DMS153 (cell line): ENCODE results near the gene AK3.

Source experiments
- DNase-seq: peaks from one replicate; lab custom pipeline; 2025; lab: John Stamatoyannopoulos, UW

Gene AK3

DNA sequence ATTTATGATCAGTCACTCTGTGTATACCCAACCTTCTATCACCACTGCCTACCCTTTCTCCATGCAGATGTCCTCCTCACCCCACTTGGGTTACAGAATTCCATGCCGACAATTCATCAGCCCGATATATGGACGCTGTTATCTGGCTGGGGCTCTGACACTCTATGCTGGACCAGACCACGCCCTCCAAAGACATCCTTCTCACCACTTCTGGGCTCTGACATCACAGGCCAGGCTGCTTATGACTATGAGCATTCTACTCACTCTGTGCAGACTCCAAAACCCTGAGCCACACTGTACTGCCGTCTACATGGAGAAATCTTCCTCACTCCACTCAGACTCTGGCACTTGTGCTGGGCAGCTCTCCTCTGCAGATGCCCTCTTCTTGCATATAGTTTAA lies 7.6 kb upstream of the AK3 start:
- DNase-seq = no peak

- DNase-seq = no peak
Observed at GRCh38 chr9:4746278-4747030, 5.5 kb upstream of the AK3 start.

DNA sequence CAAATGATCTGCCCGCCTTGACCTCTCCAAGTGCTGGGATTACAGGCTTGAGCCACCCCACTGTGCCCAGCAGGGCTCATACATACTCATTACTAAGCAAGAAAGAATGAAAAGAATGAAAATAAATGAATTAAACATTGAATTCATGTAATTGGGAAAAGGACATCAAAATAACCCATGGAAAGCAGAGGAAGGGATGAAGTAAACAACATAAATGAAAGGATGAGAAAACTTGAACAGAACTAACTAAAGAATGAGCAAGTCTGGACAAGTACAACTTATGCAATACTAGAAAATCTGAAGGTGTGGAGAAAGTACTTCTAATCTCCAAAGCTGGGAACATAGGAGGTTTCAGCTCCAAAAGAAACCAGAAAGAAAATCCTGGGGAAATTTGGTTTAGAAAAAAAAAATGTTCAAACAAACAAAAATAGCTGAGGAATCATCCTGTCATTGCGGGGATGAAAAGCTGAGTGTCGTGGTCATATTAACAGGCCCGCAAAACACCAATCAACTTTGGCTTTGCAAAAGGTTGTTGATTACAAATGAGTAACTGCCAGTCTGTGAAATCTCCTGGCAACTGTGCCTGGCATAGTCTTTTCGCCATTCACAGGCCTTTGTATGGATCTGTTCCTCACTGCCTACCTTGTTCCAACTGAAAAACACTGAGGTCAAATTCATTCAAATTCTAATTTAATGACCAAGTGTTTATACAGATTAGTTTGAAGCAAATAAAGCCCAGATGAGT lies 2.3 kb upstream of the AK3 start:
- no peak for DNase-seq

GRCh38 chr9:4742246-4742645 lies 1.2 kb upstream of the AK3 start:
- no peak for DNase-seq

GRCh38 chr9:4741365-4742089 lies 525 bp upstream of the AK3 start:
- peak; percentile 9 for DNase-seq

DNA sequence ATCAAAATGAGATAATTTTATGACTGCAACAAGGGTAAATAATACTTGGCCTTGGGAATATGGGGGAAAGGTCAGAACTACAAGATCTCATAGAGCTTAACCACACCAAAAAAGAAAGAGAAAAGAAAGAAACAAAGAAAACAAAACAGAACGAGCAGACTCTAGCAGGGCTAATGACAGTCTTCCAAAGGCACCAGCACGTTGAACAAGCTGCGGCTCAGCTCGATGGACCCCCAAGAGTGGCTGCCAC lies 689 bp downstream of the AK3 start:
- DNase-seq = no peak

DNA sequence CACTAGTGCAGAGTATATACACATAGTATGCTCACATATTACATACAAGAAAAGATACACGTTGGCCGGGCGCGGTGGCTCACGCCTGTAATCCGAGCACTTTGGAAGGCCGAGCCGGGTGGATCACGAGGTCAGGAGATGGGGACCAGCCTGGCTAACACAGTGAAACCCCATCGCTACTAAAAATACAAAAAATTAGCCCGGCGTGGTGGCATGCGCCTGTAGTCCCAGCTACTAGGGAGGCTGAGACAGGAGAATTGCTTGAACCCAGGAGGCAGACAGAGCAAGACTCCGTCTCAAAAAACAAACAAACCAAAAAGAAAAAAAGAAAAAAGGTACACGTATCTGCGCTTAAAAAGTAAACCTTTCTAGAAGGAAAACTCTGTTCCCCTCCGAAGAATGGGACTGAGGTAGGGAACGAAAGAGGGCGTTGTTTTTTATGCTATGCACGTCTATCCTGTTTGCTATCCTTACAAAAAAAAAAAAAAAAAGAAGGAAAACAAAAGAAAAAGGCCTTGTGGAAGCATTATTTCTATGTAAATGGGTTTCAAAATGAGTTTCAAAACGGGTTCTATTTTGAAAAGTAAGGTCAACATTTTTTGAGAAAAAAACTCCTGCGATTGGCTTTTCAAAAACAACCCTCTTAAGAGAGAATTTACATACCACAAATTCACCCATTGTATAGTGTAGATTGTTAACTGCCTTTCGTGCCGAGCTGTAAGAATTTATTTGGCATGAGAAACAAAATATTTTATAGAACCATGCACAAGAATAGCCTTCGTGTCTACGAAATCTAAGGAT lies 1.2 kb downstream of the AK3 start:
- no peak for DNase-seq

- no peak for DNase-seq
Observed at GRCh38 chr9:4738866-4739586, 2.0 kb downstream of the AK3 start.

DNA sequence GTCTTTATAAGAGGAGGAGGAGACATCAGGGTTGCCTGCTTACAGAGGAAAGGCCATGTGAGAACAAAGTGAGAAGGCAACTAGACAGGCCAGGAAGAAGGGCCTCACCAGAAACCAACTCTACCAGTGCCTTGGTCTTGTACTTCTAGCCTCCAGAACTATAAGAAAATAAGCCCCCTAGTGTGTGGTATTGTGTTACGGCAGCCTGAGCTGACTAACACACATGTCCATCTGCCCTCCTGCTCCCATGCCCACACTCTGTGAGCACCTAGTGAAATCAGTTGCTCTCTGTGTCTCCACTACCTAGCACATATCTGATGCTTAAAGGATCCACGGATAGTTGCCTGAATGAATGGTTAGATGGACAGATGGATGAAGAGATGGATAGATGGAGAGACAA lies 6.9 kb downstream of the AK3 start:
- no peak for DNase-seq

- DNase-seq = no peak
Observed at GRCh38 chr9:4732890-4733289, 8.1 kb downstream of the AK3 start.

DNA sequence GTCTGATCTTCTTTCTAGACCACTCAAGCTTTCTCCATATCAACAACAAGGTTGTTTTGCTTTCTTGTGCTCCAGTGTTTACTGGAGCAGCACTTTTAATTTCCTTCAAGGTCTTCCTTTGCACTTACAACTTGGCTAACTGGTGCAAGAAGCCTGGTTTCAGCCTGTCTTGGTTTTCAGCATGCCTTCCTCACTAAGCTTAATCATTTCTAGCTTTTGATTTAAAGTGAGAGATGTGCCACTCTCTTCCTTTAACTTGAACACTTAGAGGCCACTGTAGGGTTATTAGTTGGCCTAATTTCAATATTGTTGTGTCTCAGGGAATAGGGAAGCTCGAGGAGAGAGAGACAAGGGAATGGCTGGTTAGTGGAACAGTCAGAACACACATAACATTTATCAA lies 13.4 kb downstream of the AK3 start:
- DNase-seq = no peak

- no peak for DNase-seq
Observed at GRCh38 chr9:4725706-4726442, 15.1 kb downstream of the AK3 start.

GRCh38 chr9:4721736-4722135 lies 19.3 kb downstream of the AK3 start:
- DNase-seq = no peak

- no peak for DNase-seq
Observed at GRCh38 chr9:4718911-4719310, 22.1 kb downstream of the AK3 start.

DNA sequence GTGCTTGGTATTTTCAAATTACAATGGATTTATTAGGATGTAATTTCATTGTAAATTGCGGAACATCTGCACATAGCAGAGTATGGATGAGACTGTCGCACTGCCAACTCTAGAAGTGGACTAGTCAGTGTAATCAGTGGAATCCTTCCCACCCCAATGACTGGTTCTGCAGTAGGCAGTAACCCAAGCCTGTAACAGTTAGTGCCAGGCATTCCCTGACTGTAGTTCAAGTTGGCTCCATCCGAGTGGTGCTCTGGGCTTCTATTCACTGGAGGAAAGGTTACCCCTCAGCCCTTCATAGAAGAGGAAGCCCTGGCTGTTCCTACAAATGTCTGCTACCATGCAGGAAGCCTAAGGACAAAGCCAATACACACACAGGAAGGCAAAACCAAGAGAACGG lies 23.2 kb downstream of the AK3 start:
- DNase-seq = no peak

DNA sequence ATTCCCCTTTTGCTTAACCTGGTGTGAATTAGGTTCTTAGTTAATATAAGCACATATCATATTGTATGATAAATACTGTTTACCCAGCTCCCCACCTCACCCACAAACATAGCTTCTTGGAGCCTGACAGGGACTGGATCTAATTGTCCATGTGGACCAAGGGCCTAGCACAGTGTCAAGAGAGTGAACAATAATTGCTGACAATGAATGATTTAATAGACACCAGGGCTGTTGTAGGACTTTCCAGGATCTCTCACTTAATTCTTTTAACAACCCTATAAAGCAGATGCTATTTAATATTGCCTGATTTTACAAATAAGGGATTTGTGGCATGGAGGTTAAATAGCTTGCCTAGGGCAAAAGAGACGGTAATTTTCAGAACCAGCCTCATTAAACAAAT lies 24.8 kb downstream of the AK3 start:
- no peak for DNase-seq

DNA sequence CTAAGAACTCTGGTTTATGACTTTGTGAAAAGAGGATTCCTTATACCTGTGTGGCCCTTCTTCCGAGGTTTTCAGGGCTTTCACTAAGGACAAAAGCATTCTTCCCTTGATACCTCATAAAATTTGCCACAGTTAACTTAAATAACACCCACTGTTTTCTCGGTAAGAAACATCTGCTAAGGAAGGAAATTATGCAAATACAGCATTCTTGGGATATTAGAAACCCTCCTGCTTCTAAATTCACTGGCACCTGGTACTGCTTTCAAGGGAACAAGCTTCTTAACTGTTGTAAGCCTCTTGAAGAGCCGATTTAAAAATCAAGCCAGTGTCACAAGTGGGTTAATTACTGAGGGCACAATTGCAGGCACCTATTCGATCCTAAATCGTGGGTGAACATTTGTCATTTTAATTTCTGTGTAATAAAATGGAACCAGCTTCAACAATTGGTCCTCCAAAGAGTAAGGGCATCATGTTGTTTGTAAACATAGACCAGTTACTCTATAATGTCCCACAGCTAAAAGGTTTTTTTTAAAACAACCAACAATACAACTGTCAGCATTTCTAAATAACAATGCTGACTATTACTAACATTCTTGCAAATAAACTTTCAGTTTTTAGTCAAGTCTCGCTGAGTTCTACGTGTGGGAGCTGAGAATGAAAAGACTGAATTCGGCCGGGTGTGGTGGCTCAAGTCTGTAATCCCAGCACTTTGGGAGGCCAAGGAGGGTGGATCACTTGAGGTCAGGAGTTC lies 26.6 kb downstream of the AK3 start:
- no peak for DNase-seq

- no peak for DNase-seq
Observed at GRCh38 chr9:4713849-4714248, 27.2 kb downstream of the AK3 start.

DNA sequence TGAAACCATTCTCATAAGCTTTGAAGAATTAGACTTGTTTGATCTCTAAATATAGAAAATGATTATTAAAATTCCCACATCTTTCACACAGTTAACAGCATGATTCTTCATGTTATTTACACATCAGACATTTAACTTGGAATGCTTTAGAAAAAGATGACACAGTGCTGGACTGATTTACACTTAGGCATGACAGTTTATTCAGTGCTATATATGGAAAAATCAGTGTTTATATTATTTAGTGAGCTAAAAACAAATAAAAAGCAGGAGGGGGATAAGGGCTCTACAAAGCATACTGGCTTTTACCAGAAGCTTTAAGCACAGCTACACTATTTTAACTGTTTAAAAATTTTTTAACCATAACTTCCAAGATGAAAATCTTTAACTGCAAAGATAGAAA lies 31.6 kb downstream of the AK3 start:
- no peak for DNase-seq

DNA sequence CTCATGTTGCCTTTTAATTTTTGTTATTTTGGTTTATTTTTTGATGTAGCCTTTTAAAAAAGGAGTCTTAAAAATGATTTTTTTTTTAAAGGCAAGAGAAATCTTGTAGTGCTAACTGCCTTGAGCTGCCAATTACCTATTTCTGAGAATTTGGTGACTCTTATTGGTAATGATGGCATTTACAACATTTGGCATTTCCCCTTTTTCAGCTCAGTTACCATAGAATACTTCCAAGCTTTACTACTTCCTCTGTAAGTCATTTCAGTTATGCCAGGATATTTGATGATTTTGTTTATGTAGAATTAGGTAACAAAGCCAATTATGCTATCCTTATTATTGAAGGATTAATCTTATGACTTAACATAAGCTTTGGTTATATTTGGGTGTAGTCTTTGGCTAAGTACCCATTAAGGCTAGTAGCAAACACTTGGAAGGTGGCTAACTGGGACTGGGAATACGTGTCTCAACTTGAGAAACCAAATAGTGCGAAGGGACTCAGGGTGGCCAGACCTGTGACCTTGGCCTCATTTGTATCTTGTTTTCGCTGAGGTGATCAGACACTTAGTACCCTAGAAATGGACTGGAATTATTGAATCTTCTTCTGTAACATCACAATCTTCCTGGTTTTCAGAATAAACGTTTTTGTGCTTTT lies 33.9 kb downstream of the AK3 start:
- no peak for DNase-seq
